ENCODE results near the gene HEYL. TPM values are rescaled to one million over a fixed set of nuclear protein-coding genes. Genes with fewer than 3 reads are reported as not detected.

Gene HEYL
- total RNA-seq, 4 donors from 2014 or later, result 9.4 to 64.0 (median 13.4) TPM

GRCh38 chr1:39637361-39637760, 2.1 kb downstream of the HEYL start:
- Histone ChIP-seq H3K27me3 (no peaks in the 10 kb centered on the region), H3K36me3 (no peaks in the 10 kb centered on the region), H3K4me1 (peaks cover 4% of the 10 kb centered on the region in 2 donors), H3K9me3 (no peaks in the 10 kb centered on the region), H3K4me3 (peak overlapping the region; percentile 9 to 41), H3K27ac (peak overlapping the region; percentile 76 to 87)
- TF ChIP-seq POLR2A (IDR thresholded peaks at IDR 0.05), result no peak
- TF ChIP-seq CTCF (IDR thresholded peaks at IDR 0.05), result no peak
- no peak for DNase-seq
- intact Hi-C loops (cut with DNase I; ENCODE audit: low total_unique reads), result no loop called here

GRCh38 chr1:39635871-39636210, 3.6 kb downstream of the HEYL start:
- Histone ChIP-seq H3K4me1 (peaks cover 4% of the 10 kb centered on the region in 2 donors), H3K36me3 (no peaks in the 10 kb centered on the region), H3K4me3 (no peak overlapping the region), H3K27ac (peak overlapping the region; percentile 76 to 87), H3K9me3 (no peaks in the 10 kb centered on the region), H3K27me3 (no peaks in the 10 kb centered on the region)
- no peak for TF ChIP-seq CTCF (IDR thresholded peaks at IDR 0.05)
- no peak for TF ChIP-seq POLR2A (IDR thresholded peaks at IDR 0.05)
- intact Hi-C loops (cut with DNase I; ENCODE audit: low total_unique reads), result no loop called here
- no peak for DNase-seq

GRCh38 chr1:39635205-39635870, 4.1 kb downstream of the HEYL start:
- Histone ChIP-seq H3K27ac (peak overlapping the region; percentile 76 to 87), H3K4me1 (peaks cover 4% of the 10 kb centered on the region in 2 donors), H3K9me3 (no peaks in the 10 kb centered on the region), H3K4me3 (no peak overlapping the region), H3K27me3 (no peaks in the 10 kb centered on the region), H3K36me3 (no peaks in the 10 kb centered on the region)
- no peak for TF ChIP-seq POLR2A (IDR thresholded peaks at IDR 0.05)
- no peak for TF ChIP-seq CTCF (IDR thresholded peaks at IDR 0.05)
- DNase-seq, result peak in 1 of 2 donors; percentile 50
- intact Hi-C loops (cut with DNase I; ENCODE audit: low total_unique reads), result no loop called here

- no peaks in the 10 kb centered on the region for H3K9me3 ChIP-seq
- peak overlapping the region; percentile 56 to 87 for H3K27ac ChIP-seq
- H3K27me3 ChIP-seq, result no peaks in the 10 kb centered on the region
- intact Hi-C loops (cut with DNase I; ENCODE audit: low total_unique reads), result no loop called here
- peaks cover 4% of the 10 kb centered on the region in 2 donors for H3K4me1 ChIP-seq
- DNase-seq, result no peak
- peak overlapping the region in 1 of 2 donors; percentile 29 for H3K4me3 ChIP-seq
- no peaks in the 10 kb centered on the region for H3K36me3 ChIP-seq
- TF ChIP-seq POLR2A (IDR thresholded peaks at IDR 0.05) (no peak), CTCF (IDR thresholded peaks at IDR 0.05) (no peak)
These were observed 6.0 kb downstream of the HEYL start for GRCh38 chr1:39633422-39633821.

GRCh38 chr1:39632682-39633417, 6.6 kb downstream of the HEYL start:
- H3K4me3 ChIP-seq, result peak overlapping the region; percentile 10 to 29
- peak; percentile 75 to 85 for DNase-seq
- peaks cover 4% of the 10 kb centered on the region in 2 donors for H3K4me1 ChIP-seq
- H3K27ac ChIP-seq, result peak overlapping the region; percentile 56 to 87
- TF ChIP-seq CTCF (IDR thresholded peaks at IDR 0.05), result no peak
- TF ChIP-seq POLR2A (IDR thresholded peaks at IDR 0.05), result peak; percentile 20 to 43
- H3K9me3 ChIP-seq, result no peaks in the 10 kb centered on the region
- no peaks in the 10 kb centered on the region for H3K36me3 ChIP-seq
- H3K27me3 ChIP-seq, result no peaks in the 10 kb centered on the region
- intact Hi-C loops (cut with DNase I; ENCODE audit: low total_unique reads), result no loop called here
